WI38 (cell line): Measurements from ENCODE around the gene SRBD1.

Source experiments
- H3K4me3 ChIP-seq: 2 replicates; pipeline ENCODE4 v1.5.1; 2011; ENCODE audit warnings: low read depth, mild to moderate bottlenecking, control low read depth, low read length
- CTCF ChIP-seq: IDR thresholded peaks from 2 replicates; pipeline ENCODE4 v1.5.1; 2012; ENCODE audit warnings: low read depth, mild to moderate bottlenecking, control low read depth, low read length

The SRBD1 gene

GRCh38 chr2:45631319-45631718, 20.3 kb upstream of the SRBD1 start:
- no peak for TF ChIP-seq CTCF
- H3K4me3 ChIP-seq = no peak overlapping the region

GRCh38 chr2:45629971-45630370, 18.9 kb upstream of the SRBD1 start:
- no peak for TF ChIP-seq CTCF

GRCh38 chr2:45627911-45628310, 16.8 kb upstream of the SRBD1 start:
- TF ChIP-seq CTCF = no peak
- no peak overlapping the region for H3K4me3 ChIP-seq

More at GRCh38 chr2:45629971-45630370, 18.9 kb upstream of the SRBD1 start:
- H3K4me3 ChIP-seq = no peak overlapping the region

GRCh38 chr2:45626387-45627221, 15.5 kb upstream of the SRBD1 start:
- no peak overlapping the region for H3K4me3 ChIP-seq

GRCh38 chr2:45625824-45626223, 14.8 kb upstream of the SRBD1 start:
- no peak overlapping the region for H3K4me3 ChIP-seq
- TF ChIP-seq CTCF = no peak

More at GRCh38 chr2:45626387-45627221, 15.5 kb upstream of the SRBD1 start:
- TF ChIP-seq CTCF = no peak

- H3K4me3 ChIP-seq = no peak overlapping the region
- no peak for TF ChIP-seq CTCF
Observed at GRCh38 chr2:45623098-45623497, 12.0 kb upstream of the SRBD1 start.

GRCh38 chr2:45622336-45623075, 11.4 kb upstream of the SRBD1 start:
- no peak overlapping the region for H3K4me3 ChIP-seq
- no peak for TF ChIP-seq CTCF
